Progenitor cell of endocrine pancreas (in vitro differentiated cells): Measurements from ENCODE around the gene LMAN1L. TPM values are rescaled to one million over a fixed set of nuclear protein-coding genes. Genes with fewer than 3 reads are reported as not detected.

Source experiments
- DNase-seq: peaks from one replicate; pipeline ENCODE4 v3.0.0; 2021; ENCODE audit warnings: low spot score; ENCODE audit not compliant: unreplicated experiment
- H3K27ac Mint-ChIP-seq: 2 replicates; pipeline ENCODE4 v1.8.0; 2021; ENCODE audit warnings: mild to moderate bottlenecking, moderate library complexity, mixed read lengths
- H3K27me3 Mint-ChIP-seq: 2 replicates; pipeline ENCODE4 v1.8.0; 2021; ENCODE audit warnings: mixed read lengths
- H3K36me3 Mint-ChIP-seq: 2 replicates; pipeline ENCODE4 v1.8.0; 2022; ENCODE audit warnings: mixed read lengths; ENCODE audit not compliant: insufficient read depth
- H3K4me1 Mint-ChIP-seq: 2 replicates; pipeline ENCODE4 v1.8.0; 2021; ENCODE audit warnings: low read depth, mixed read lengths
- H3K4me3 Mint-ChIP-seq: 2 replicates; pipeline ENCODE4 v1.8.0; 2021; ENCODE audit warnings: low read depth, mild to moderate bottlenecking, moderate library complexity, mixed read lengths
- H3K9me3 Mint-ChIP-seq: 2 replicates; pipeline ENCODE4 v1.8.0; 2021; ENCODE audit warnings: low read depth, mixed read lengths
- CTCF ChIP-seq: fragments of 200-600 bp; sonication (generic); IDR thresholded peaks from one replicate; pipeline ENCODE4 v1.5.0; 2021; ENCODE audit warnings: antibody characterized with exemption, mild to moderate bottlenecking; ENCODE audit not compliant: unreplicated experiment
- total RNA-seq: library from RNA; stranded (reverse); gene quantifications from 2 replicates; pipeline ENCODE4 v1.2.1, GENCODE V29; 2021

Gene LMAN1L
- total RNA-seq, 1 donor from 2014 or later, result not detected

GRCh38 chr15:74864296-74864695 lies 51.7 kb downstream of the LMAN1L start:
- H3K27ac Mint-ChIP-seq, result no peak overlapping the region

GRCh38 chr15:74865316-74865715 lies 52.7 kb downstream of the LMAN1L start:
- H3K27me3 Mint-ChIP-seq, result no peaks in the 10 kb centered on the region
- no peak for TF ChIP-seq CTCF
- H3K36me3 Mint-ChIP-seq, result peaks cover 19% of the 10 kb centered on the region
- H3K4me1 Mint-ChIP-seq, result peaks cover 14% of the 10 kb centered on the region
- no peak for DNase-seq
- no peaks in the 10 kb centered on the region for H3K9me3 Mint-ChIP-seq
- no peak overlapping the region for H3K27ac Mint-ChIP-seq
- no peak overlapping the region for H3K4me3 Mint-ChIP-seq

More at GRCh38 chr15:74864296-74864695, 51.7 kb downstream of the LMAN1L start:
- H3K4me1 Mint-ChIP-seq, result peaks cover 12% of the 10 kb centered on the region
- H3K4me3 Mint-ChIP-seq, result no peak overlapping the region
- TF ChIP-seq CTCF, result no peak
- DNase-seq, result no peak
- no peaks in the 10 kb centered on the region for H3K27me3 Mint-ChIP-seq
- no peaks in the 10 kb centered on the region for H3K9me3 Mint-ChIP-seq
- H3K36me3 Mint-ChIP-seq, result peaks cover 16% of the 10 kb centered on the region

GRCh38 chr15:74866090-74866489 lies 53.5 kb downstream of the LMAN1L start:
- H3K27ac Mint-ChIP-seq, result no peak overlapping the region
- peaks cover 18% of the 10 kb centered on the region for H3K4me1 Mint-ChIP-seq
- H3K36me3 Mint-ChIP-seq, result peaks cover 19% of the 10 kb centered on the region
- no peak for TF ChIP-seq CTCF
- no peak overlapping the region for H3K4me3 Mint-ChIP-seq
- DNase-seq, result no peak
- no peaks in the 10 kb centered on the region for H3K9me3 Mint-ChIP-seq
- no peaks in the 10 kb centered on the region for H3K27me3 Mint-ChIP-seq

- Mint-ChIP-seq H3K27me3 (no peaks in the 10 kb centered on the region), H3K27ac (peak overlapping the region; percentile 21), H3K9me3 (no peaks in the 10 kb centered on the region), H3K36me3 (peaks cover 19% of the 10 kb centered on the region), H3K4me3 (peak overlapping the region; percentile 7), H3K4me1 (peaks cover 23% of the 10 kb centered on the region)
- DNase-seq, result no peak
- no peak for TF ChIP-seq CTCF
Observed at GRCh38 chr15:74867466-74868038, 54.9 kb downstream of the LMAN1L start.

GRCh38 chr15:74868059-74868458 lies 55.4 kb downstream of the LMAN1L start:
- no peak for DNase-seq
- no peaks in the 10 kb centered on the region for H3K9me3 Mint-ChIP-seq
- no peak overlapping the region for H3K4me3 Mint-ChIP-seq
- H3K27me3 Mint-ChIP-seq, result no peaks in the 10 kb centered on the region
- peaks cover 19% of the 10 kb centered on the region for H3K36me3 Mint-ChIP-seq
- no peak for TF ChIP-seq CTCF
- H3K4me1 Mint-ChIP-seq, result peaks cover 27% of the 10 kb centered on the region
- H3K27ac Mint-ChIP-seq, result peak overlapping the region; percentile 21
